Fibroblast of pulmonary artery (primary cell): ENCODE data around the gene ZNF699.
"Not testable (repeated sequence)": the region's sequence is repeated elsewhere in the genome, so short reads cannot be mapped to it uniquely, and the experiment has no call there.

Experiments
- DNase-seq: peaks from one replicate; pipeline ENCODE4 v3.0.0-alpha.2; 2010; ENCODE audit warnings: low read depth
- H3K4me3 ChIP-seq: replicated peaks from 2 replicates; pipeline ENCODE4 v1.5.1; 2011; ENCODE audit warnings: low read depth, mild to moderate bottlenecking, control low read depth, low read length, moderate library complexity
- TF ChIP-seq, protein P1 (sequence below): IDR thresholded peaks from 2 replicates; pipeline ENCODE4 v1.5.1; 2011; ENCODE audit warnings: mild to moderate bottlenecking, control low read depth, low read length, inconsistent platforms; ENCODE audit errors: missing control alignments

Gene ZNF699

GRCh38 chr19:9289231-9289884 lies 20.3 kb downstream of the ZNF699 start:
- DNase-seq: no peak
- no peak overlapping the region for H3K4me3 ChIP-seq
- TF ChIP-seq, protein P1, sequence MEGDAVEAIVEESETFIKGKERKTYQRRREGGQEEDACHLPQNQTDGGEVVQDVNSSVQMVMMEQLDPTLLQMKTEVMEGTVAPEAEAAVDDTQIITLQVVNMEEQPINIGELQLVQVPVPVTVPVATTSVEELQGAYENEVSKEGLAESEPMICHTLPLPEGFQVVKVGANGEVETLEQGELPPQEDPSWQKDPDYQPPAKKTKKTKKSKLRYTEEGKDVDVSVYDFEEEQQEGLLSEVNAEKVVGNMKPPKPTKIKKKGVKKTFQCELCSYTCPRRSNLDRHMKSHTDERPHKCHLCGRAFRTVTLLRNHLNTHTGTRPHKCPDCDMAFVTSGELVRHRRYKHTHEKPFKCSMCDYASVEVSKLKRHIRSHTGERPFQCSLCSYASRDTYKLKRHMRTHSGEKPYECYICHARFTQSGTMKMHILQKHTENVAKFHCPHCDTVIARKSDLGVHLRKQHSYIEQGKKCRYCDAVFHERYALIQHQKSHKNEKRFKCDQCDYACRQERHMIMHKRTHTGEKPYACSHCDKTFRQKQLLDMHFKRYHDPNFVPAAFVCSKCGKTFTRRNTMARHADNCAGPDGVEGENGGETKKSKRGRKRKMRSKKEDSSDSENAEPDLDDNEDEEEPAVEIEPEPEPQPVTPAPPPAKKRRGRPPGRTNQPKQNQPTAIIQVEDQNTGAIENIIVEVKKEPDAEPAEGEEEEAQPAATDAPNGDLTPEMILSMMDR: no peak

DNA sequence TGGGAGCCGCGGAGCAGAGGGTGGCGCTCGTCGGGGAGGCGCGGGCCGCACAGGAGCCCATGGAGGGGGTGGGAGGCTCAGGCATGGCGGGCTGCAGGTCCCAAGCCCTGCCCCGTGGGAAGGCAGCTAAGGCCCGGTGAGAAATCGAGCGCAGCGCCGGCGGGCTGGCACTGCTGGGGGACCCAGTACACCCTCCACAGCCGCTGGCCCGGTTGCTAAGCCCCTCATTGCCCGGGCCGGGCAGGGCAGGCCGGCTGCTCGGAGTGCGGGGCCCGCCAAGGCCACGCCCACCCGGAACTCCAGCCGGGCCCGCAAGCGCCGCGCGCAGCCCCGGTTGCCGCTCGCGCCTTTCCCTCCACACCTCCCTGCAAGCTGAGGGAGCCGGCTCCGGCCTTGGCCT lies 26.2 kb downstream of the ZNF699 start:
- H3K4me3 ChIP-seq, DNase-seq: not testable (repeated sequence)

DNA sequence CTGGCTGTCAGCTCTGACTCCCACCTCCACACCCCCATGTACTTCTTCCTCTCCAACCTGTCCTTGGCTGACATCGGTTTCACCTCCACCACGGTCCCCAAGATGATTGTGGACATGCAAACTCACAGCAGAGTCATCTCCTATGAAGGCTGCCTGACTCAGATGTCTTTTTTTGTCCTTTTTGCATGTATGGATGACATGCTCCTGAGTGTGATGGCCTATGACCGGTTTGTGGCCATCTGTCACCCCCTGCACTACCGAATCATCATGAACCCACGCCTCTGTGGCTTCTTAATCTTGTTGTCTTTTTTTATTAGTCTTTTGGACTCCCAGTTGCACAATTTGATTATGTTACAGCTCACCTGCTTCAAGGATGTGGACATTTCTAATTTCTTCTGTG lies 58.4 kb downstream of the ZNF699 start:
- H3K4me3 ChIP-seq: no peak overlapping the region
- TF ChIP-seq, protein P1: no peak
- DNase-seq: no peak

GRCh38 chr19:9250630-9251029 lies 59.0 kb downstream of the ZNF699 start, which contains the start of gene OR7E24:
Gene OR7E24 (plus strand): TSS chr19:9250930. CDS start chr19:9251044, 114 bp downstream.
- DNase-seq: no peak
- TF ChIP-seq, protein P1: no peak

More at GRCh38 chr19:9250630-9251029, 59.0 kb downstream of the ZNF699 start, which contains the start of gene OR7E24:
- H3K4me3 ChIP-seq: no peak within 1 kb of the TSS
